22Rv1 (cell line): ENCODE measurements around the gene LHFPL2.

ENCODE experiments used
- H3K27ac ChIP-seq: fragments of 450-650 bp; 2 replicates; pipeline ENCODE4 v1.5.1; 2017
- CTCF ChIP-seq: fragments of 450-650 bp; IDR thresholded peaks from 2 replicates; pipeline ENCODE4 v1.5.1; 2017; ENCODE audit warnings: mild to moderate bottlenecking
- ZFX ChIP-seq: fragments of 450-650 bp; IDR thresholded peaks from 2 replicates; pipeline ENCODE4 v1.6.1; 2017; ENCODE audit warnings: antibody characterized with exemption, borderline replicate concordance

The LHFPL2 gene

DNA sequence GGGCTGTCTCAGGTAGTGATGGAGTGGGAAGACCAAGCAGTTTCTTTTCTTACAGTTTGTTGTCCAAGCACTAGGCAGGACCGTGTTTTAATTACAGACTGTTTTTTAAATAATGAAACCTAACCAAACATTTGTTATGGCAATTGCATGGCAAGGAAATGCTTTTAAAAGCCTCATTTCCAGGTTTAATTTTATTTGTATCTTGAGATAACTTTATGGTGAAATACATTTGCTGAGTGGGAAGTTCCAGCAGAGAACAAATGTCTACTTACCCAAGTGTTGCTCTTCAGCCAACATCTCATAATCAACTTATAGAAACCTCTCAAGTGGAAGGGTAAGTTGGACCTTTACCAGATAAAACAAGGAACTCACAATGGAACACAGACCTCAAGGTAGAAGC is 11.8 kb upstream of the LHFPL2 start:
- no peak for TF ChIP-seq ZFX
- TF ChIP-seq CTCF = no peak
- no peak overlapping the region for H3K27ac ChIP-seq

DNA sequence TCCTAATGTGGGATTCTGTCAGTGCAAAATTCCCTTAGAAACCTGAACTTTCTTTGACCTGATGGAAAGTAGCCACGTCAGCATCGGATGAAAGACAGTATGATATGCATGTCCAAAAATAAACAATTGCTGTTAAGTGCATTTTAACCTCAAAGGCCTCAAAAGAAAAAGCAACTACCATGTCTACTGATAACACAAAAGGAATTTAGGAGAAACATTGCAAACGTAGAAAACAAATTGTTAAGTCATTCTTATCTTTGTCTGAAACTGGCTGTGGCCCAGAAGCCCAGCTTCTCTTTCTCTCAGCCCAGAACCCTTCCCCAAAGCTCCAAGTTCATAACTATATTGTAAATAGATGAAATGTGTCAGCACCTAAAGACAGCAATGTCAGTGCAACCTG is 11.1 kb upstream of the LHFPL2 start:
- TF ChIP-seq ZFX (no peak), CTCF (no peak)
- no peak overlapping the region for H3K27ac ChIP-seq

GRCh38 chr5:78659114-78659513 is 10.5 kb upstream of the LHFPL2 start:
- no peak overlapping the region for H3K27ac ChIP-seq
- TF ChIP-seq CTCF (no peak), ZFX (no peak)

DNA sequence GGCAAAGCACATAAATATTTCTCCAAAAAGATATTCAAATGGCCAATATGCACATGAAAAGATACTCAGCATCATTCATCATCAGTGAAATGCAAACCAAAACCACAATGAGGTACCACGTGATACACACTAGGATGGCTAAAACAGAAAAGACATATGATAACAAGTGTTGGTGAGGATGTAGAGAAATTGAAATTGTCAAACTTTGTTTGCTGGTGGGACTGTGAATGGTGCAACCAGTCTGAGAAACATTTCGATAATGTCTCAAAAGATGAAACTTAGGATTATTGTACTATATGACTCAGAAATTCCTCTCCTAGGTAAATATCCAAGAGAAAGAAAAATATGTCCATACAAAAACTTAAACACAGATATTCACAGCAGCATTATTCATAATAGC is 8.6 kb upstream of the LHFPL2 start:
- H3K27ac ChIP-seq = no peak overlapping the region
- TF ChIP-seq CTCF (no peak), ZFX (no peak)

GRCh38 chr5:78655746-78656290 is 7.2 kb upstream of the LHFPL2 start:
- TF ChIP-seq CTCF (no peak), ZFX (no peak)
- H3K27ac ChIP-seq = no peak overlapping the region

GRCh38 chr5:78654386-78654785 is 5.8 kb upstream of the LHFPL2 start:
- TF ChIP-seq ZFX (no peak), CTCF (no peak)
- no peak overlapping the region for H3K27ac ChIP-seq

DNA sequence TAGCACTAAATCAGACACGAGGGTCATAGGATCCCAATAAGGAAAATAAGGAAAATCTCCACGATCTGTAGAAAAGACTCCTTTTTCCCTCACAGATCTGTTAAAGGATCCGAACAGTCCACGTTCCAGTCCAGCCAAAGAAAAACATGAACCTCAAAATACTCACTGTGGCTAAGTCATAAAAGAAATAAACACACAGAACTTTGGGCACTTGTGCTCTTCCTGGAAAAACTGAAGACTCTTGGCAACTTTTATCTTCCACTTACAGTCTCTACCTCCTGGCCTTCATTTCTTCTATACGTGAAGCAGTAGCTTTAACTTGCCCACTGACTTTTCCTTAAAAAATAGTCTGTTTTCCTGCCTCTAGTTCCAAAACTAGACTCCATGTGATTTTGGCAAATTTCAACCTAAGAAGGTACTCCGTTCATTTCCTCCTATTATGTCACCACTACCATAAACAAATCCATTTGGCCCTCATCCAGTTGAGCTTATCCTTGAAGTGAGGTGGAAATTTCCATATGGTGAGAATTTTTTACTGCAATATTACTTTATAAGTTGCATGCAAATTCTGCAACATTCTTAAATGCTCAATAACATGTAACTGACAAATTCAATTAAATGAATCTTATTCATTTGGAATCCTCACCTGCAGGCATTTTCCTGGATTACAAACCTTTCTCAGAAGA is 5.3 kb upstream of the LHFPL2 start:
- no peak overlapping the region for H3K27ac ChIP-seq
- no peak for TF ChIP-seq ZFX
- TF ChIP-seq CTCF = no peak
